ENCODE measurements around the gene ASIC3.

ASIC3 gene

DNA sequence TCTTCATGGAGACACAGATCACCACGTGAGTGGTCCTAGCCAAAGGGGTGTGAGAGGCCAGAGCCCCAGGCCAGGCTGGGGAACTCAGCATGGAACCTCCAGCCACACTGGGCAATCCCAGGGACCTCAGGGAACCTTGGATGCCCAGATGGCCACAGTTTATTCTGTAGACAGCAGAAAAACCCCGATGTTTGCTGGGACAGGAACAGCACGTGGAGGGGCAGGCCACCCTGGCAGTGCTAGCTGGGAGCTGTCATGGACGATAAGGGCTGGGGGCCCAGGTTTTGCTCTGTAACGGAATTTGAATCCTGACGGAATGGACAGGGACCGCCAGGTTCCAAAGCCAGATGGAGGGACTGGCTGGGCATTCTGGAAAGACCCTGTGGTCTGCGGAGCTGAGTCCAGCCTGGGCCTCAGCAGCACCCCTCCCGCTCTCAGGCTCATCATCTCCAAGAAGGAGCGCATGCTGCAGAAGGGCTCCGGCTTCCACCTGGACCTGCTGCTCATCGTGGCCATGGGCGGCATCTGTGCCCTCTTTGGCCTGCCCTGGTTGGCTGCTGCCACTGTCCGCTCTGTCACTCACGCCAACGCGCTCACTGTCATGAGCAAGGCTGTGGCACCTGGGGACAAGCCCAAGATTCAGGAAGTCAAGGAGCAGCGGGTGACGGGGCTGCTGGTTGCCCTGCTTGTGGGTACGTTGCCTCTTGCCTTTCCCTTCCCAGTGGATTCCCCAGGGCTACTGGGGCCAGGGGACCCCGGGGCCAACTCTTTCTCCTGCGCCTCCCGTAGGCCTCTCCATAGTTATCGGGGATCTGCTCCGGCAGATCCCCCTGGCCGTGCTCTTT lies 26.7 kb downstream of the ASIC3 start:
- no peak for DNase-seq

DNA sequence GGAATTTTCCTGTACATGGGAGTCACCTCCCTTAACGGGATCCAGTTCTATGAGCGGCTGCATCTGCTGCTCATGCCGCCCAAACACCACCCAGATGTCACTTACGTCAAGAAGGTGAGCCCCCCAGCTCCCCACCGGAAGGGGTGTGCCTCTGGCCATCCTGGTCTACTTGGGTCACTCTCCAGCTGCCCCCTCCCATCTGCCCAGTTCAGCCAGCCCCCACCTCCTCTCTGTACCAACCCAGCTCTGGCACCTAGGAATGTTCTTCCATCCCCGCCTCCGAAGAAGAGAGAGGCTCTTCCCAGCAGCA lies 27.3 kb downstream of the ASIC3 start:
- DNase-seq = no peak

DNA sequence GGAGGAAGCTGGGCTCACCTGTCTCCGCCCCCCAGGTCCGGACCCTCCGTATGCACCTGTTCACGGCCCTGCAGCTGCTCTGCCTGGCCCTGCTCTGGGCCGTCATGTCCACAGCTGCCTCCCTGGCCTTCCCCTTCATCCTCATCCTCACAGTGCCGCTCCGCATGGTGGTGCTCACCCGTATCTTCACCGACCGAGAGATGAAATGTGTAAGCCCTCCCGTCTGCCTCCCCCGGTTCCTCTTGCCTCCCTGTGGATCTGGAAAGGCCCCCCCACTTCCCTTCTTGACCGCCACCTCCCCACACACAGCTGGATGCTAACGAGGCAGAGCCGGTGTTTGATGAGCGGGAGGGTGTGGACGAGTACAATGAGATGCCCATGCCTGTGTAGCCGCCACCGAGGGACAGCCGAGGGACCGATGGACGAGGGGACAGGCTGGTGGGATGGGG lies 27.7 kb downstream of the ASIC3 start:
- no peak for DNase-seq

DNA sequence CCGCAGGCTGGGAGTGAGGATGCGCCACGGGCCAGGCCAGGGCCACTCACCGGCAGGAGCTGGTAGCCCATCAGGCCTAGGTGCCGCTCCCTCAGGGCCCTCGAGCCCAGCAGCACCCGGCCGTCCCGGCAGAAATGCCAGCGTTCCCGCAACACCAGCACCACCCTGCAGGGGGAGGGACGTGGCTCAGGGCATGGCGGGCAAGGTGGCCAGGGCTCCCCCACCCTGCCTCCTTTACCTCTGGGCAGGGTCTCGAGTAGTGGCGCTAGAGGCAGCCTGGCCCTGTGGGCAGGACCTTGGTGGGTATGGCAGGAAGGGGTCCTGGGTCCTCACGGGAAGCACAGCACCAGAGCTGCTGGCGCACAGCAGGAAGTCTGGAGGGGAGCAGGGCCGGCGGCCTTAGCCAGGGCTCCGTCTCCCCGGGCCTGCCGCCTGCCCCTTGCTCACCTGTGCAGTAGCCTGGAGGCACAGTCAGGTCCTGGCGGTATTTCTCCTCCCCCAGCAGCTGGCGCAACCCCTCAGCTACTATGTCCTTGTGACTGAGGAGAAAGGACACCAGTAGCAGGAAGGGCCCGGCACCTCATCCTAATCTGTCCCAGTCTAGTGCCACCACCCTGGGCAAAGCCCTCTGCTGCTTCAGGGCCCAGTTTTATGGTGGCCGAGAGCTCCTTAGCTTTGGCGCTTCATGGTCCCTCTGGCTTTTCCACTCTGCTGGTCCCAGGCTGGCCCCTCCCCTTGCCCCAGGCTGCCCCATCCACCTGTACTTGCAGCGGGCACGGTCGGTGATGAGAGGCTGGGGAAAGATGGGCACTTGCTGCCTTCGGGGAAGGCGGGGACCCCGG lies 28.8 kb downstream of the ASIC3 start:
- no peak for DNase-seq

DNA sequence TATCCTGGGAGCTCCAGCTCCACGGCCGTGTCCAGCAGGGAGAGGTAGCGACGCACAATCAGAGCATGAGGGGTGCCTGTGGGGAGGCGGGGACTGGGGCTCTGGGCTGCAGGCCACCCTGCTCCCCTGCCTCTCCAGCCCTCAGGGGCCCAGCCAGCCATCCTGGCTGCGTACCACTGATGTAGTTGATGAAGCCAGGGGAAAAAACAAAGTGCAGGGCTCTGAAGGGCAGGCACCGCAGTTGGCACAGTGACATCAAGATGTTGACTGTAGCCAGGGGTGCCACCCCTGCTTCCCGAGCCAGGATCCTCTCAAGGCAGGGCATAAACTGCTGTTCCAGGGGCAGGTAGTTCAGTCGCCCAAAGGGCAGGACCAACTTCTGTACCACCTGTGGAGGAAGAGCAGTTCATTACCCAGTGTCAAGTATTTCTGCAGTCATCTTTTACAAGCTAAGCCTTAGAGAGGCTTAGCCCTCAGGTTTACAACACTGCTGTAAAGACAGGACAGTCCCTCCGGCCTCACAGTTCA lies 29.4 kb downstream of the ASIC3 start:
- no peak for DNase-seq

DNA sequence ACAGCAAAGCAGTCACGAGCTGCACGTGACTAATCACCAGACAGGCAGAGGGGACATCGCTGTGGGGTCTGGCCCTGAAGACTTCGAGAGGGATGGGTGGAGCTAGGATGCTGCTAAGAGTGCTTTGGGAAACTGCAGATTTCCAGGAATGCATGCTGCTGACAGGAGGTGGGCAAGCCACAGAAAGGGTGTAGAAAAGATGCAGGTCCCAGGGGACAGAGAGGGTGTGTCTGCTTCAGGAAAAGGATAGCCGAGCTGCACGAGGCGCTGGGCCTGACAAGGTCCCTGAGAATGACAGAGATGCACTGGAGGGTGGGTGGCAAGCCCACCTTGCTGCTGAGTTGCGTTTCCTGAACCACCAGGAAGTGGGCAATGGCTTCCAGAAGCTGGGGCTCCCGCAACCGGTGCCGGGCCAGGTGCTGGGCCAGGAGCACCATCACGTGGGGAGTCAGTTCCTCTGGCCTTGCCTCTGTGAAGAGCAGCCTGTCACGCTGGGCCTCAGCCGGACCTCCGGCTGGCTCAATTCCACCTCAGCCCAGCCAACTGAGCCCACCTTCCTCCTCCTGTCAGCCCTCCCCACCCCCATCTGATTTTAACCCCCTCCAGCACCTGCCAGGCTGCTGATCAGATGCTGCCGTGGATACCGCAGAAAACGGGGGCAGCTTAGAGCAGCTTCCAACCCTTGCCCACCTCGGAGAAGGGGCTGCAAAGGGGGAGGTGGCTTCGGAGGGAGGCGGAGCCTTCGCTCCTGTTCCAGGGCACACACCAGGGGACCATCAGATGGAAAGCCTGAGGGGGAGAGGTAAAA lies 30.1 kb downstream of the ASIC3 start:
- DNase-seq = no peak

DNA sequence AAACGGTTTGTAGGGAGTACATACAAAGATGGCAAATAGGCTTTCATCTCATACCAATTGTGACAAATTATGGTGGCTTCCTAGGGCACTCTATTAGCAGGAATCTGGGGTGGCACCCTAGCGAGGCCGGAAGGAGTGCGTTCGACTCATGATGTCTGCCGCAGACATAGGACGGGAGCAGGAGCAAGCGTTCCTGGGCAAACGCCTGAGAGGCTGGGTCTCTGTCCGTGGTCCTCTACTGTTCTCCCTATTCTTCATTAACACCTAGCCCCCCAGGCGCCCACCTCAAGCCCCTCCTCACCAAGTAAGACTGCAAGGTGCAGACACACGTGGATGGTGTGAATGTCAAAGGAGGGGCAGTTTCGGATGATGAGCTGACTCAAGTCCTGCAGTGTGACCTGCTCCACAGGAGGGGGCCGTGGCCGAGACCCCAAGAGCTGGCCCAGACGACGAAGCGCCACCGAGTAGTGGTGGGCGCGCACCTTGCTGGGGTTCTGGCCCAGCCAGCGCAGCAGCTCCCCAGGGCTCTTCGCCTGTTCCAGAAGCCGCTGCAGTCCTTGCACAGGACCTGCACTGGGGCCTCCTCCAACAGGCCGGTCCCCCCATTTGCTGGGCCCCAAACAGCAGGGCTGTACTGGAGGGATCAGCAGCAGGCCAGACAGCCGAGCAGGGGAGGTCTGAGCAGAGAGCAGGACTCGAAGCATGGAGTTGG lies 31.0 kb downstream of the ASIC3 start:
- no peak for DNase-seq

DNA sequence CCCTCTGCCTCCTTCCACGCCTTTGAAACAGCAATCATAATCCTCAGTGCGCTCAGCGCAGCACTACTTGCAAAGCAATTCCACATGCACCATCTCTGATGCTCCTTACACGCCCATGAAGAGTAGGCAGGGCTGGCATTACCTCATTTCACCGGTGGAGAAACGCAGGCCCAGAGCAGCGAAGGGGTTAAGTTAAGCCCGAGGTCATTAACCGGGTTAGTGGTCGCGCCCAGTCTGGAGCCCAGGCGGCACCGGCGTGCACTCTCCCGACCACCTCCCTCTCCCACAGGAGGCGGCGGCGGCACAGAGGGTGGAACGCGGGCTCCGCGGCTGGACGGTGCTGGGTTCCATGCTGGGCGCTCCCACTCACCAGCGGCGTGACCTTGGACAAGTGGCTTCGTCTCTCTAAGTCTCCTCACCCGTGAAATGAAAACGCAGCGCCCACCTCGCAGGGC lies 31.8 kb downstream of the ASIC3 start:
- DNase-seq = no peak

DNA sequence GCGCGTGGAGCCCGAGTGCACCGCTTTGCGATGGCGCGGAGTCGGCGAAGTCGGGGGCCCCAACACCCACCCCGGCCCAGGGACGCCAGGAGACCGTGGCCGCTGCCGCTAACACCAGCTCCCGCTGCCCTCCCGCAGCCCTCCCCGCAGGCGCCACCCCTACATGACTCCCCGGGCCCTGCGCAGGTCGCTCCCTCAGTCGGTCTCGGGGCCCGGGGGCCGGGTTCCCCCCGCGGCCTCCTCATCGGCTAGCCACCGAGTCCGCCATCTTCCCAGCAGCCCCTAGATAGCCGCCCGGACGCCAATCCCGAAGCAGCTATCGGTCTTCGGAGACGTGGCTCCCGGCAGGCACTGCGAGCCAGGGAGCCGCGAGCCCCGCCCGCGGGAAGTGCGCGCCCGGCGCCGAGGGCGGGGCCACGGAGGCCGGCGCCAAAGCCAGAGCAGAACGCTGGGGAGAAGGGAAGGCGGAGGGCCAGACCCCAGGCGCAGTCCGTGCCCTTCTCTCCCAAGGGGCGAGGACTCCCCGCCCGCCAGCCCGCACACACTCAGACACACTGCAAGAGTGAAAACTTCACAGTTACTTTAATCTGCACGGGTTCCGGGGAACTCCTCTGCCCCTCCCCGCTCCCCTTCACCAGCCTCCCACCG lies 32.3 kb downstream of the ASIC3 start, which contains the start of gene FASTK:
TSS of gene FASTK (minus strand) at position 288 of the 648 bp plus-strand sequence. CDS start at position 245, 43 bp downstream.
- peak; percentile 75 for DNase-seq

DNA sequence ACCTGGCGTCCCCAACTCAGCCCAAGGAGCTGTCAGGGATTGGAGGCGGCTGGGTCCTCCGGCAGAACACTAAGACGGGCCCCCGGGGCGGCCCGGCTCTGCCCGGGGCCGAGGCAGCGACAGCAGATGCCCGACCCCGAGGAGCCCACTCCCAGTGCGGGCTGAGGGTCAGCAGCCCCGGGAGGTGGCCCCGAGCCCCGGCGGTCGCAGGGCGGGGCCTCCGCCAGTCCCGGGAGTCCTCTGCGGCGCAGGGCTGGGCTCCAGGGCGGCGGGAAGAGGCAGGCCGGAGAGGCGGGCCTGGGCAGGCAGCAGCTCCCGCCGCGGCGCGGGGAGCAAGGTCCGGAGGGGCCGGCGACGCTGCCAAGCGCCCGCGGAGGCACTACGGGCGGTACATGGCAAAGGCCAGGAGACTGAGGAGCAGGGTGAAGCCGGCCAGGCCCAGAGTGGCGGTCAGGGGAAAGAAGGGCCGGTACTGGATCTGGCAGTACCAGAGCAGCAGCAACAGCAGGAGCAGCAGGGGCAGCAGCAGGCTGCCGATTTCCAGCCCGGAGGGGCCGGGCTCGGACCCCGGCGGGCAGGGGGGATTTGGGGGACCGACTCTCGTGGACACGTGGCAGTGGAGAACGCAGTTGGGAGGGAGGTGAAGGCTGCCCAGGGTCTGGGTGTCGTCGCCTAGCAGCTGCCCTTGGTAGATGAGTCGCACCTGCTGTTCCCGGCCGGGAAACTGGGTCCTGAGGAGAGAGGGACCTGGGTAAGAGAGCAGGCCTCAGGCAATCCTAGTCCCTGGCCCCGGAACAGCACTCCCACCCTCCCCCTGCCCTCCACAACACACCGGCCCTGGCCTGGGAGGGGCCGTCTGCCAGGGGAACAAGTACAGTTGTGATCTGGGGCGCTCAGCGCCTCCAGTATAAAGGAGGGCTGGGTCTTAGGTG lies 33.1 kb downstream of the ASIC3 start:
- no peak for DNase-seq

DNA sequence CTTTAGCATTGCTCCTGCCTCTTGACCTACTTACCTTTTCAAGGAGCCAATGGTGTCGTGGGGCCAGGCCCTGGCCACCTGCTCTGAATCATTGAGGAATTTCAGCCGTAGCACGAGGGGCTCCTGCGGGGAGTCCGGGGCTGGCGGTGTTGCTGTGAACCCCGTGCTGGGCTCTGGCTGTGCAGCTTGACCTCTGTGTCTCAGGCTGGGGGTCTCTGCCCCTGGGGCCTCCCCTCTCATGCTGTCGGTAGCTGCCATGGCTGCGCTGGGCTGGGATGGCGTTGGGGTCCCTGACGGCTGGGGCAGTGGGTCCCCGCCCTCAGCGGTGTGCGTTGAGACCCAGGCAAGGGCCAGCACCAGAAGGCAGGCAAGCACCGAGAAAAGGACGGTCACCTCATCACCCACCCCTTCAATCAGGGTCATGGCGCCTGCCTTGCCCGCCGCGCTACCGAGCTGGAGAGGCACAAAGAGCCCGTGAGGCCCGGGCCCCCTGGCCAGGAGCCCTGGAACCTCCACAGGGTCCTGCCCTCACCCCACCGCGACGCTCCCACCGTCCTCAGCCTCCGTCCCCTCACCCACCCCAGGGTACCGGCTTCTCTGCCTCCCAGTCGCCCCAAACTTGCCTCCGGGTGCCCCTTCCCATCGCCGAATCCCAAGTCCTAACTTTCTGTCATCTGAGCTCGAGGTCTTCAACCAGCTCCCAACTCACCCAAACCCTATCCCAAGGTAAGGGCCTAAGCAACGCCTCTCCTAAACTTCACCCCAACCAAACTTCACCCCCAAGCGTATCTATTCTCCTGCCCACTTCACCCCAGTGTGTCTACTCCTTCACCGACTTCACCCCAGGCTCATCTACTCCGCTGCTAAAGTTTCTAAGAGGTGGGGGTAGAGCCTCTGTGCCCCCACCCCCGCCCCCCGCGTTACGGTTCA lies 34.1 kb downstream of the ASIC3 start:
- DNase-seq = no peak

DNA sequence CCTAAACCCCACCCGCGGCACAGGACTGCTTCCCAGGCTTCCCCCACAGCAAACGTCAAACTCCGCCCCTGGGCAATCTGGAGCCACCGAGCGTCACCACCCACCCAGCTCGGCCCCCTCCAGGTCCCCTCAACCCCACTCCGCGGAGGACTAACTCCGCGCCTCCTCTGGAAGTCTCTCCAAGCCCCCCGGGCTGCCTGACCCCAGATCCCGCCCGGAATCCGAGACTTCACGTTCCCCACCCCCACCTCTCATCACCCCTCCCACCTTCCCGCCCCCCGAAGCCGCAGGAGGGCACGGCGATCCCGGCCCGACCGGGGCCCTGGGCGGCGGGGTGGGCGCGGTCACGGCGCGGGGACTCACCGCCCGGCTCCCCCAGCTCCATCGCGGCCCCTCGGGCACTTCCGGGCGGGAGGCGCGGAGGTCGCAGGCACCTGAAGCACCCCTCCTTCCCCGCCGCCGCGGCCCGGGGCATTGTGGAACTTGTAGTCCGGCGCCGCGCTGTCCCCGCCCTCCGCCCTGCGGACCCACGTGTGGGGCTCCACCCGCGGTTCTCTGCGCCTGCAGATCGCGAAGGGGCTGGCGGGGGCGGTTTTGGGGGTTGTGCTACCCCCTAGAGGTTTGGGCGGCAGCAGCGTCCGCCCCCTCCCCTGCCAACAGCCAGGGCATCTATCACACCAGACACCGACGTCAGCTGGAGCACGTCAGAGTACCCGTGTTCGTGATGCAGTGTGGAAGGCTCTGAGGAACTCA lies 34.9 kb downstream of the ASIC3 start, which contains the start of gene TMUB1:
TSS of gene TMUB1 (minus strand) at position 423 of the 753 bp plus-strand sequence. CDS start 930 bp downstream, outside the sequence.
- no peak for DNase-seq

DNA sequence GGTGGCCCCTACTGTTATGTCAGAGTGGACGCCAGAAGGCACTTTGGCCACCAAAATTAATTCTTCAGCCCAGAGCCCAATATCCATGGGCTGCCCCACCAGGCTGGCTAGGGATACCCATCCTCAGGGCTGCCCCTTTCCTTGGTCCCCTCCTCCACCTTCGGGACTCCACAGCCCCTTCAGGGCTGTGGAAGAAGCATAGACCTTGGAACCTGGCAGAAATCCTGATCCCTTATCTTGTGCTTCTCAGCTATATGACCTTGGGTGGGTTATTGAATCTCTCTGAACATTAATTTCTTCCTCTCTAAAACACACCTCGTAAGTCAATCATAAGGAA lies 35.5 kb downstream of the ASIC3 start:
- DNase-seq = no peak

DNA sequence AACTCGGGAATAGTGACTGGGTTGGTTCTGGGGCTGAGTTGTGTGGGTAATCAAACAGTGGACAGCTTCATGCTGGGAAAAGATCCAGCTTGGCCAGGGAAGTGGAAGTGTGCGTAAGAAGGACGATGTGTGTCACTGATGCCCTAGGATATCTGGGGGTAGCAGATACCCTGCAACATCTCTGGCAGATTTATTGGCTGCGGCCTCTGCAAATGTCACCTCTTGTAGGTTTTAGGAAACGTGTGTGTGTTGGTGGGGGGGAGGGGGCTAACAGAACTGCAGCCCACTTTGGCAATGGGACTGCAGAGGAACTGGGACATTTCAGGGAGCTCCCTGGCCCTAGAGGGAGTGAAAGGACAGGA lies 37.0 kb downstream of the ASIC3 start:
- no peak for DNase-seq

DNA sequence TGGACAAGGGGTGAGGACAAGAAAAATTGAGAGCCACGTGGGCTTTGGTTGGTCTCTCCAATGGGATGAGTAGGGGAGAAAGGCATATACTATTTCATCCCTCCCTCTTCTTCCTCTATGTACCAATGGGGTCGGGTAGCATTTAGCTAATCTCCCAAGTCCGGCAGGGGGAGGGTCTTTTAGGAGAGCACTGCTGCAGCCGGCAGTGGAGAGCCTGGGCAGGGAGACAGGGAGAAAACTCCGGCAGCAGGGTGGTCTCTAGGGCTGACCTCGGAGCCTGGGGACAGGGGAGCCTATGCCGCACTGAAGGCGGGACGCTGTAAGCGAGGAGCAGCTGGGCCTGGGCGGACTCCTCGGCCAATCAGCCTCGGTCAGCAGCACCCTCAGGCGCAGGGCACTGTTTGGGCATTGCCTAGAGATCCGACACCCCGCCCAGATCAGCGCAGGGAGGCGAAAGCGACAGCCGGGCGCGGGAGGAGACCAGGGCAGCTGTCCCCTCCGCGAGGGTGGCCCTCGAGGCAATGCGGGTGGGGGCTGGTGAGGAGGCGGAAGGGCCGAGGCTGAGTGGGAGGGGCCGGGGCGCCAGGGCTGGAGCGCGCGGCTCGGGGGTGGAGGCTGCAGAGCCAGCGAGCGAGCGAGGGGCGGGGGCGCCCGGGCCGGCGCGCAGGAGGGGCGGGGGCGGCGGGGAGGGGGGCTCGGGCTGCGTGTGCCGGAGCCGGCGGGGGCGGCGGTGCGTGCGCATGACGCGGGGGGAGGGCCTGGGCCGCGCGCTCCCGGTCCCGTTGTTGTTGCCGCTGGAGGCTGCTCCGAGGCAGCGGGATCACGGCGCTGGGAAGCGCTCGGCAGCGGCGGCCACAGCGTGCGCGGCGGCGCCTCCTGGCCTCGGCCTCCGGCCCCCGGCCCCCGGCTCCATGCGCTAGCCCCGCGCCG lies 37.6 kb downstream of the ASIC3 start, which contains the start of gene AGAP3:
TSS of gene AGAP3 (plus strand) at position 785 of the 930 bp plus-strand sequence. CDS start 267 bp downstream, outside the sequence.
- DNase-seq = peak; percentile 89

DNA sequence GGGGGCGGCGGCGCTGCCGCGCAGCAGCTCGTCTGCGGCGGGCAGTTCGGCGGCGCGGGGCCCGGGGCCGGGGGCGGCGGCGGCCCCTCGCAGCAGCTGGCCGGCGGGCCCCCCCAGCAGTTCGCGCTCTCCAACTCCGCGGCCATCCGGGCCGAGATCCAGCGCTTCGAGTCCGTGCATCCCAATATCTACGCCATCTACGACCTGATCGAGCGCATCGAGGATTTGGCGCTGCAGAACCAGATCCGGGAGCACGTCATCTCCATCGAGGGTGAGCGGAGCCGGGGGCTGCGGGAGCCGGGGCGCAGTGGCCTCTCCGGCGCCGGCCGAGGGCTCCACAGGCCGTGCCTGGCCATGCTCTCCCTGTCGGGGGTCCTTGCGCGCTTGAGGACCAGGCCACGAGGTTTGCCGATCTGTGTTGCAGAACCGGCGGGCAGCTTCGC lies 38.5 kb downstream of the ASIC3 start:
- no peak for DNase-seq
